NCI-H460 (cell line): ENCODE data around the gene ATXN10. TPM values are rescaled to one million over a fixed set of nuclear protein-coding genes. Genes with fewer than 3 reads are reported as not detected.
A peak's percentile ranks its signal among the peaks of the same experiment; 100 is the strongest.
"Not testable (repeated sequence)": the region's sequence is repeated elsewhere in the genome, so short reads cannot be mapped to it uniquely, and the experiment has no call there.

ENCODE experiments used
- DNase-seq: peaks from one replicate; pipeline ENCODE4 v3.0.0-alpha.2; 2016; ENCODE audit warnings: low read depth; ENCODE audit errors: extremely low read depth
- total RNA-seq: library from RNA; depleted of rRNA; stranded (reverse); fragments of >200 nt; shearing (Covaris generic); gene quantifications from 2 replicates; pipeline ENCODE4 v1.2.3, GENCODE V29; 2014

Gene ATXN10
- total RNA-seq, 1 experiment from 2014 or later, result 42.1 TPM

GRCh38 chr22:45707605-45708004, 36.0 kb downstream of the ATXN10 start:
- no peak for DNase-seq

DNA sequence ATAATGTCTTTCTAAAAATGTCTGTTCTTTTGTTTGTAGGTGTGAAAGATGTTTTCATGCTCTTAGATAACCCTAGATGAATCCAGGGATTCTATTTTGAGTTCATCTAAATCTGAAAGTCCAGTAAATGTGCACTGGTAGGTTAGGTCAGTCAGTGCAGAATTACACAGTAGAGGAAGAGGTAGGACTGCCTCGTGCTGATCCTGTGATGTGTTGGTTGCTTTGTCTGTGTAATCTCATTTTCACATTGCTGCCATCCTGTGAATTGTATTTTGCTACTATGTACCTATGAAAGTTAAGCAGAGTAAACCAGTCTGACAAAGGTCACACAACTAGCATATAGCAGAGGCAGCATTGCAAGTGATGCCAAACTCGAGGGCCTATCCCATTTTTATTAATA, 36.5 kb downstream of the ATXN10 start:
- DNase-seq, result no peak

DNA sequence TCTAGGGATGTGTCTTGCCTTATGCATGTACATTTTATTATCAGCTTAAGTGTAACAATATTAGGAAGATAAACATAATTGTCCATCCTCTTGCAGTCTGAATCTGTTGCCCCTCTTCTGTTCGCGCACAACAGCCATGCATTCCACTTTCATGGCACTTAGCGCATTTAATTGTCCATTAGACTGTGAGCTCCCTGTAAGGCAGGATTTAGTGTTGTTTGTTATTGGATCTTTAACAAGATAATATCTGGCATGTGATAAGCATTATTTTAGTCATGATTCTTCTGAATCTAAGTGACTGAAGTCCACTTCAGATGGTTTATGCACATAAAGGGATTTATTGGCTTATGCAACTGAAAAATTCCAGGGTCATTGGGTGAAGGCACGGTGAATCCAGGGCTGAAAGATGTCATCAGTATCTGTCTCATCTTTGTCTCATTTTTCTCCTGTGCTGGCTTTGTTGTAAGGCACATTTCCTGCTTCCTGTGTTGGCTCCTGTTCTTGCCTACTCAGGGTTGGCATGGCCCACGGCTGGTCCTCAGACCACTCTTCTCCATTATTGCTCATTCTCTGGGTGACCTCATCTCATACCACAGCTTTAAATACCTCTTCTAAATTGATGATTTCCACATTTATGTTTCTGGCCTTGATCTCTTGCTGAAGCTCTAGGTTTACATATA, 37.6 kb downstream of the ATXN10 start:
- DNase-seq, result no peak

GRCh38 chr22:45709866-45710265, 38.2 kb downstream of the ATXN10 start:
- peak; percentile 35 for DNase-seq

DNA sequence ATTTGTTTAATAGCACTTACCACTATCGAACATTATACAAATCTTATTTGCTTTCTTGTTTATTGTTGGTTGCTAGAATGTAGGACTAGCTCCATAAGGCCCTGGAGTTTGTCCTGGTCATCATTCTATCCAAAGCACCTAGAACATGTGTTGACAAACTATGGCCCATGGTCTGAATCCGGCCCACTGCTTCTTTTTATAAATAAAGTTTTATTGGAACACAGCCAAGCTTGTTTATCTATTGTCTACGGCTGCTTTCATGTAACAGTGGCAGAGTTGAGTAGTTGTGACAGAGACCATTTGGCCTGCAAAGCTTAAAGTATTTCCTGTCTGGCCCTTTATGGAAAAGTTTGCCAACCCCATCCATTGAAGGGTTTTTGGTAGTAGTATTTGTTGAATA, 38.8 kb downstream of the ATXN10 start:
- DNase-seq, result no peak

DNA sequence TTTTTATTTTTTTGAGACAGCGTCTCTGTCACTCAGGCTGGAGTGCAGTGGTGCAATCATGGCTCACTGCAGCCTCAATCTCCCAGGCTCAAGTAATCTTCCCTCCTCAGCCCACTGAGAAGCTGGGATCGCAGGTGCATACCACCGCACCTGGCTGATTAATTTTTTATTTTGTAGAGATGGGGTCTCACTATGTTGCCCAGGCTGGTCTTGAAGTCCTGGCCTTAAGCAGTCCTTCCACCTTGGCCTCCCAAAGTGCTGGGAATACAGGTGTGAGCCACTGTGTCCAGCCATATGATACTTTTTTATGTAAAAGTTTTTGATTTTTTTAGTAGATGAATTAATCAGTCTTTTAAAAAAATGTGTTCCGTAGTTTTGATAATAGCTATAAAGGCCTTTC, 42.8 kb downstream of the ATXN10 start:
- DNase-seq, result not testable (repeated sequence)

DNA sequence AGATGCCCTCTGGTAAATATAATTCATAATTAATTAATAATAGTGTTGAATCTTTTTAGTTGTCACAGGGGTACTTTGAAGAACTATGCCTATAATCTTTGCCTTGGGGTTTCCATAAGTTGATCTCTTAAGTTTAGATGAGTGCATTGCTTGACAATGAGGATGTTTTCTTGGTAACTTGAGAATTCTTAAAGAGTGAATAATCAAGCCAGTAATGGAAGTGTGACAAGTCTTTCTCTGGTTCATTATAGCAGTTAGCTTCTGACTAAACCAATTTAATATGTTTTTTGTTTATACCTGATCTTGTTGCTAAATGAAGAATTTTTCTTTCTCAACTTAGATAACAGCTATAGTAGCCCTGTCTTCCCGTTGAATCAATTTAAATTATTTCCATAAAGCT, 46.2 kb downstream of the ATXN10 start:
- DNase-seq, result peak; percentile 4

- DNase-seq, result no peak
These were observed 46.8 kb downstream of the ATXN10 start for GRCh38 chr22:45718391-45718790.

DNA sequence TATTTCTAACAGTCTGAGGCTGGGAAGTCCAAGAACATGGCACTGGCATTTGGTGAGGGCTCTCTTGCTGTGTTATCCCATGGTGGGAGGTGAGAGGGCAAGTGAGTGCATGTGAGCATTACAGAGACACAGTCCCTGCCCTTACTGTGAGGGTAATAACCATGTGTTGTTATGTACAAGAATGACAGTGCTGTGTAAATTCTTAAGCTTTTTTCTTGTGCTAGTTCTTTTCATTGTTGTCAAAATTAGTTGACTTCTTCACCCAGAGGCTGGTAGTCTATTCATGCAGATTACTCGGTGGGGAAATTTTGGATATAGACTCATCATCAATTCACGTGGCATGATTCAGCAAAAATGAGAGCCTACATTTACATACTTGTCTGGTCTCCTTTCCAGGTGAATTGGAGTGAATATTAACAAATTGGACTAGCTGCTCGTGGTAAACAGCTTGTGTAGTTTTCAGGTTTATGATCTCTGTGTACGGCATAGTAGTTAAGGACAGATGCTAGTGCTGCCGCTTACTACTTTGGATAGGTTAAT, 49.3 kb downstream of the ATXN10 start:
- DNase-seq, result no peak

GRCh38 chr22:45722006-45722405, 50.4 kb downstream of the ATXN10 start:
- no peak for DNase-seq

DNA sequence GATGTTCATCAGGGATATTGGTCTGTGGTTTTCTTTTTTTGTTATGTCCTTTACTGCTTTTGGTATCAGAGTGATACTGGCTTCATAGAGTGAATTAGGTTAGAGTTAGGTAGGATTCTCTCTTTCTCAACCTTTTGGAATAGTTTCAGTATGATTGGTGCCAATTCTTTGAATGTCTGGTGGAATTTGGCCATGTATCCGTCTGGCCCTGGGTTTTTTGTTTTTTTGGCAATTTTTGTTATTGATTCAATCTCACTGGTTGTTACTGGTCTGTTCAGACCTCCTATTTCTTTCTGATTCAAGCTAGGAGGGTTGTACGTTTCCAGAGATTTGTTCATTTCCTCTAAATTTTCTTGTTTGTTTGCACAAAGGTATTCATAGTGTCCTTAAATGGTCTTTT, 54.4 kb downstream of the ATXN10 start:
- DNase-seq, result no peak

- no peak for DNase-seq
These were observed 59.6 kb downstream of the ATXN10 start for GRCh38 chr22:45731041-45731797.

GRCh38 chr22:45731798-45732495, 60.3 kb downstream of the ATXN10 start:
- DNase-seq, result no peak

GRCh38 chr22:45735273-45735672, 63.6 kb downstream of the ATXN10 start:
- no peak for DNase-seq

DNA sequence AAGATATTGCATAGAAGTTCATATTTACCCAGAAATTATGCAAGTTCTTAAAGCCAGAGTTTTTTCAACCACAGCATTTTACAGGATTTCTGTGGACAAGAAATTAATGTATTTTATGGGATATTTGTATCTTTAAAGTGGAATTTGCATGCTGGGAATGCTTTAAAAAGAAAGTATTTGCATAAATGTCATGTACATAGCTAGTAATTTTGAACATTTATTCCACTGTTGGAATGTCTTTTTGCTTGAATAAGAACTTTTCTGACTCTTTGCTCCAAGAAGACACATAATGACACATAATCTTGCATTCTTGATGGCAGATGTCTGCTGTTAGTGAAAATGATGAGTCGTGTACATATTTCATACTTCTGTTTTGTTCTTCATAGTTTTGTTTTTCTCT, 66.6 kb downstream of the ATXN10 start:
- DNase-seq, result no peak

GRCh38 chr22:45740236-45740635, 68.6 kb downstream of the ATXN10 start:
- DNase-seq, result no peak

DNA sequence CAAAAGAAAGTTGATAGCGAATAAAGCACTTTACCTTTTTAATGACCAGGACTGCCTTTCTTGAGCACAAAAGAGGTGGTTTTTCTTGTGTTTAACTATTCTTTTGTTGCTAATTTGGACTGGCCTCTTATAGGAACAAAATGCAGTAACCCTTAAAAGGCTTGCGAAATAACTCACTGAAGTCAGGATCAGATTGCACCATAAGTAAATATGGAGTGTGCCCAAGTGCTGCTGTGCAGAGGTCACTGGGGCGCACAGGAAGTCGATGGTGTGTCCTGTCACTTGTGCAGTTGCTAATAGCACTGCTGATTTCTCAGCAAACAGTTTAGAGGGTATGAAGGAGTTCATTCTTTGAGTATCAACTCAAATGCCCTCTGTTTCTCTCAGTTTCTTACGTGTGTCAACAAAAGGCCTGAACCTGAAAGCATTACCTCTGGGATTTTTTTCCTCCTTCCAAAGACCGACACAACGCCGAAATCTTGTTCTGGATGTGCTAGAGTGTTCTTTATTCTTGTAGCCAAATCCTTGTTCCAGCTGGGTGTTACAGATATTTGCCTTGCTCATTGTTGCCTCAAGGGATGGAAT, 71.3 kb downstream of the ATXN10 start:
- peak; percentile 24 for DNase-seq

DNA sequence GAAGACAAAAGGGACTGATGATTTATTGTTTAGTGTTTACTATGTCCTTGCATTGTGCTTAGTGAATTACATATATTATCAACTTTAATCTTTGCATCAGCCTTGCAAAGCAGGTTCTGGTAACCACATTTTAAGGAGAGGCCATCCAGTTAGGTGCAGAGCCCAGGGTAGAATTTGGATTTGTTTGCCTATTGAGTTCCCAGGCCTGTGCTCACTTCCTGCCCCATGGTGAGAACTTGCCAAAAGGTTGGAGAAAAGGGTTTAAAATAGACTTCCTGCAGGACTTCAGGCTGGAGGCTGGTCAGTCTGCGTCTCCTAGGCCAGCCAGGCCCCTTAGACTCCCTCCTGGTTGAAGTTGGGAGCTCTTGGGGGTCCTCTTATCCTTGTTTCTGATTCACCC, 72.1 kb downstream of the ATXN10 start:
- no peak for DNase-seq

GRCh38 chr22:45744442-45744841, 72.8 kb downstream of the ATXN10 start:
- no peak for DNase-seq

GRCh38 chr22:45750626-45751025, 79.0 kb downstream of the ATXN10 start:
- DNase-seq, result no peak

GRCh38 chr22:45752036-45752435, 80.4 kb downstream of the ATXN10 start:
- no peak for DNase-seq
